Natural killer cell treated with Interleukin-12 subunit alpha and Interleukin-12 subunit beta and Interleukin-15 and Interleukin-18, amount 100 ng/mL, for 72 hours (primary cell): ENCODE data around the gene FZR1. TPM values are rescaled to one million over a fixed set of nuclear protein-coding genes. Genes with fewer than 3 reads are reported as not detected.

ENCODE experiments used
- ATAC-seq, 2 donors: fragments of 150-1000 bp; cut with Tn5 transposase in 1 of 2; sonication (Bioruptor Pico), chemical (Tn5 transposase) in 1 of 2; 2 replicates each; pipeline ENCODE4 v1.10.0; 2021
- DNase-seq: peaks from one replicate; pipeline ENCODE4 v3.0.0; 2022; ENCODE audit warnings: low spot score
- H3K27ac Mint-ChIP-seq, 2 donors: 1 replicate in 1 of 2; 2 replicates in 1 of 2; pipeline ENCODE4 v1.8.0; 2022; ENCODE audit warnings: mixed read lengths in 2 of 2, mild to moderate bottlenecking in 1 of 2, moderate library complexity in 1 of 2
- H3K27me3 Mint-ChIP-seq, 2 donors: 1 replicate in 1 of 2; 2 replicates in 1 of 2; pipeline ENCODE4 v1.8.0; 2022; ENCODE audit warnings: mixed read lengths in 2 of 2
- H3K36me3 Mint-ChIP-seq: one replicate; pipeline ENCODE4 v1.8.0; 2022; ENCODE audit warnings: mixed read lengths
- H3K4me1 Mint-ChIP-seq, 2 donors: 1 replicate in 1 of 2; 2 replicates in 1 of 2; pipeline ENCODE4 v1.8.0; 2022; ENCODE audit warnings: low read depth in 2 of 2, mixed read lengths in 2 of 2, mild to moderate bottlenecking in 1 of 2
- H3K4me3 Mint-ChIP-seq: one replicate; pipeline ENCODE4 v1.8.0; 2022; ENCODE audit warnings: mixed read lengths
- H3K9me3 Mint-ChIP-seq: 2 replicates; pipeline ENCODE4 v1.8.0; 2022; ENCODE audit warnings: mixed read lengths
- total RNA-seq, 2 donors: library from RNA; stranded (reverse); gene quantifications; one replicate each; pipeline ENCODE4 v1.2.3, GENCODE V29; 2022

Gene FZR1
- total RNA-seq, 2 donors from 2014 or later, result 51.4 to 63.0 TPM

DNA sequence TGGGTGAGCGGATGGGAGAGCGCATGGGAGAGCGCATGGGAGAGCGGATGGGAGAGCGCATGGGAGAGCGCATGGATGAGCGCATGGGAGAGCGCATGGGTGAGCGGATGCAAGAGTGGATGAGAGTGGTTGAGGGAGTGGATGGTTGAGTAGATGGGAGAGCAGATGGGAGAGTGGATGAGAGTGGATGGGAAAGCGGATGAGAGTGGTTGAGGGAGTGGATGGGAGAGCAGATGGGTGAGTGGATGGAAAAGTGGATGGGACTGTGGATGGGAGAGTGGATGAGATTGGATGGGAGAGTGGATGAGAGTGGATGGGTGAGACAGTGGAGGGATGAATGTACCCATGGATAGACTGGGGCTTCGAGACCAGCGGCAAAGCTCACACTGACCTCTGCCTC lies 24.3 kb downstream of the FZR1 start:
- peaks cover 0 to 2% of the 10 kb centered on the region in 2 donors for H3K4me1 Mint-ChIP-seq

DNA sequence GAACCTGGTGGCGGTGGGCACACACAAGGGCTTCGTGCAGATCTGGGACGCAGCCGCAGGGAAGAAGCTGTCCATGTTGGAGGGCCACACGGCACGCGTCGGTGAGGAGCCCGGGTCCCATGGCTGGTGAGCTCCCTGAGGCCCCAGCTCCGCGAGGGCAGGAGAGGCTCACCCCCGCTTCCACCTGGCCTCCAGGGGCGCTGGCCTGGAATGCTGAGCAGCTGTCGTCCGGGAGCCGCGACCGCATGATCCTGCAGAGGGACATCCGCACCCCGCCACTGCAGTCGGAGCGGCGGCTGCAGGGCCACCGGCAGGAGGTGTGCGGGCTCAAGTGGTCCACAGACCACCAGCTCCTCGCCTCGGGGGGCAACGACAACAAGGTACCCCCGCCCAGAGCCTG lies 25.6 kb downstream of the FZR1 start:
- ATAC-seq (no peak), DNase-seq (no peak)
- Mint-ChIP-seq H3K9me3 (no peaks in the 10 kb centered on the region), H3K27me3 (no peaks in the 10 kb centered on the region), H3K27ac (no peak overlapping the region), H3K4me3 (no peak overlapping the region), H3K4me1 (peaks cover 0 to 2% of the 10 kb centered on the region in 2 donors), H3K36me3 (no peaks in the 10 kb centered on the region)

More for the DNA sequence above, 24.3 kb downstream of the FZR1 start:
- Mint-ChIP-seq H3K36me3 (no peaks in the 10 kb centered on the region), H3K9me3 (no peaks in the 10 kb centered on the region), H3K27ac (no peak overlapping the region), H3K4me3 (no peak overlapping the region), H3K27me3 (no peaks in the 10 kb centered on the region)
- ATAC-seq, result no peak
- no peak for DNase-seq

DNA sequence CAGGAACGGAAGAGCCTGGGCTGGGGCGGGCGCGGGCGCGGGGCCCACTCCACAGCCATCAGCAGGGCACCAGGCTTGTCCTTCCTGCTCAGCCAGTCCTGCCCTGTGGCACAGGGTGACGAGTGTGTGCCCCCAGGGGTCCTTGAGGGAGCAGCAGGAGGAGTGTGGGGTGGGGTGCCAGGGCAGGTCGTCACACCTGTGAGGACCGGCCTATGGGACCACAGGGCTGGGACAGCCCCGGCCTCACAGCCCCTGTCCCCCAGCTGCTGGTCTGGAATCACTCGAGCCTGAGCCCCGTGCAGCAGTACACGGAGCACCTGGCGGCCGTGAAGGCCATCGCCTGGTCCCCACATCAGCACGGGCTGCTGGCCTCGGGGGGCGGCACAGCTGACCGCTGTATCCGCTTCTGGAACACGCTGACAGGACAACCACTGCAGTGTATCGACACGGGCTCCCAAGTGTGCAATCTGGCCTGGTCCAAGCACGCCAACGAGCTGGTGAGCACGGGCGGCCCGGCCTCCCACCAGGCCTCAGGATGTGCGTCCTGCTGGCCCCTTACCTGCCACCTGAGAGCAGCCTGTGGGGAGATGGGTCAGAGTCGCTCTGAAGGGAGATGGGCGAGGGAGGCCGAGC lies 26.2 kb downstream of the FZR1 start:
- no peak for ATAC-seq
- no peak for DNase-seq
- H3K27ac Mint-ChIP-seq, result no peak overlapping the region
- H3K27me3 Mint-ChIP-seq, result no peaks in the 10 kb centered on the region
- H3K4me1 Mint-ChIP-seq, result no peaks in the 10 kb centered on the region
- H3K36me3 Mint-ChIP-seq, result no peaks in the 10 kb centered on the region
- no peak overlapping the region for H3K4me3 Mint-ChIP-seq
- no peaks in the 10 kb centered on the region for H3K9me3 Mint-ChIP-seq

DNA sequence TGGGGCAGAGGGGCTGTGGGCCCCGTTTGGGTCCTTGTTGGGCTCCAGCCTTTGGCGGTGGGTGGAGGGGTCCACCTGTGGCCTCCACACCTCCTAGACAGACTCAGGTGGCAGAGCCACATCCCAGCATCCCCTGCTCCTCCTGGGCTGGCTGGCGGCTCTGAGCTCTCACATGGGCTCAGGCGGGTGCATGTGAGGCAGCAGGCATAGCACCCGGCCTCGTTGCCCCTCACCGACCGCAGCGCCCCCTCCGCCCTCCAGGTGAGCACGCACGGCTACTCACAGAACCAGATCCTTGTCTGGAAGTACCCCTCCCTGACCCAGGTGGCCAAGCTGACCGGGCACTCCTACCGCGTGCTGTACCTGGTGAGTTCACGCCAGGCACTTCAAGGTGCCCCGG lies 26.9 kb downstream of the FZR1 start:
- H3K36me3 Mint-ChIP-seq, result no peaks in the 10 kb centered on the region
- H3K4me3 Mint-ChIP-seq, result no peak overlapping the region
- no peaks in the 10 kb centered on the region for H3K27me3 Mint-ChIP-seq
- ATAC-seq (no peak), DNase-seq (no peak)
- no peak overlapping the region for H3K27ac Mint-ChIP-seq
- H3K4me1 Mint-ChIP-seq, result no peaks in the 10 kb centered on the region
- no peaks in the 10 kb centered on the region for H3K9me3 Mint-ChIP-seq

DNA sequence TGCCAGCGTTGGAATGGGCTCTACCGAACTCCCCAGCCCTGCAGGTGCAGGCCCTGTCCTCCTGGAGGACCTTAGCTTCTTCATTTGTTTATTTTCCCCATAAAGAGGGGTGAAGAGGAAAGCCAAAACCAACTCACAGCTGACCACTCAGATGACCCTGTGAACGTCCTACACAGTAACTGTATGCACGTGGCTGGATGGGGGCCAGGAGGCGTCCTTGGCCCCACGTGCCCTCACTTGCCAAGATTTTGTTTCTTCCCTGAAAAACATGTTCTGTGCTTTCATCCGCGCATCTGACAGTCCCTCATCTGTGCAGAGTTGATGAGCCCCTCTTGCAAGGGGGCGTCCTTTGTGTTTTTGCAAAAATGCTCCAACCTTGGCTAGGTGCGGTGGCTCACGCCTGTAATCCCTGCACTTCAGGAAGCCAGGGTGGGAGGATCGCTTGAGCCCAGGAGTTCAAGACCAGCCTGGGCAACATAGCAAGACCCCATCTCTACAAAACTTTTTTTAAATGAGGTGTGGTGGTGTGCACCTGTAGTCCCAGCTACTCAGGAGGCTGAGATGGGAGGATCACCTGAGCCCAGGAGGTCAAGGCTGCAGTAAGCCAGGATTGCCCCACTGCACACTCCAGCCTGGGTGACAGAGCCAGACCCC lies 27.6 kb downstream of the FZR1 start:
- no peak overlapping the region for H3K4me3 Mint-ChIP-seq
- H3K4me1 Mint-ChIP-seq, result peaks cover 0 to 4% of the 10 kb centered on the region in 2 donors
- H3K36me3 Mint-ChIP-seq, result no peaks in the 10 kb centered on the region
- H3K9me3 Mint-ChIP-seq, result no peaks in the 10 kb centered on the region
- ATAC-seq (no peak), DNase-seq (no peak)
- no peak overlapping the region for H3K27ac Mint-ChIP-seq
- H3K27me3 Mint-ChIP-seq, result no peaks in the 10 kb centered on the region

DNA sequence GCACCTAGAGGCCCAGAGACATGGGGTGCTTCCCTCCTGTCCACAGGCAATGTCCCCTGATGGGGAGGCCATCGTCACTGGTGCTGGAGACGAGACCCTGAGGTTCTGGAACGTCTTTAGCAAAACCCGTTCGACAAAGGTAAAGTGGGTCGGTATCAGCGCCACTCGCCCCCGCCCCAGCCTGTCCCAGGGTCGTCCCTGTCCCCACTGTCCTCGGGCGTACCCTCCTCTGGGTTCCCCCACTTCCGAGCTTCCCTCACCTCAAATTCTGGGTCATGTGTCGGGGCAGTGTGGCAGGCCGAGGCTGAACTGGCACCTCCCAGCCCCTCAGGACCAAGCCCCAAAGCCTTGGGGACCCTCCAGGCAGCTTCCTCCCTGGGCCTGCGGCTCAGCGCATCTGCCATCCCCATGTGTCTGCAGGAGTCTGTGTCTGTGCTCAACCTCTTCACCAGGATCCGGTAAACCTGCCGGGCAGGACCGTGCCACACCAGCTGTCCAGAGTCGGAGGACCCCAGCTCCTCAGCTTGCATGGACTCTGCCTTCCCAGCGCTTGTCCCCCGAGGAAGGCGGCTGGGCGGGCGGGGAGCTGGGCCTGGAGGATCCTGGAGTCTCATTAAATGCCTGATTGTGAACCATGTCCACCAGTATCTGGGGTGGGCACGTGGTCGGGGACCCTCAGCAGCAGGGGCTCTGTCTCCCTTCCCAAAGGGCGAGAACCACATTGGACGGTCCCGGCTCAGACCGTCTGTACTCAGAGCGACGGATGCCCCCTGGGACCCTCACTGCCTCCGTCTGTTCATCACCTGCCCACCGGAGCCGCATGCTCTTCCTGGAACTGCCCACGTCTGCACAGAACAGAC lies 28.5 kb downstream of the FZR1 start:
- Mint-ChIP-seq H3K27ac (no peak overlapping the region), H3K9me3 (no peaks in the 10 kb centered on the region), H3K4me1 (peaks cover 0 to 4% of the 10 kb centered on the region in 2 donors), H3K27me3 (no peaks in the 10 kb centered on the region), H3K36me3 (no peaks in the 10 kb centered on the region), H3K4me3 (no peak overlapping the region)
- no peak for DNase-seq
- no peak for ATAC-seq

DNA sequence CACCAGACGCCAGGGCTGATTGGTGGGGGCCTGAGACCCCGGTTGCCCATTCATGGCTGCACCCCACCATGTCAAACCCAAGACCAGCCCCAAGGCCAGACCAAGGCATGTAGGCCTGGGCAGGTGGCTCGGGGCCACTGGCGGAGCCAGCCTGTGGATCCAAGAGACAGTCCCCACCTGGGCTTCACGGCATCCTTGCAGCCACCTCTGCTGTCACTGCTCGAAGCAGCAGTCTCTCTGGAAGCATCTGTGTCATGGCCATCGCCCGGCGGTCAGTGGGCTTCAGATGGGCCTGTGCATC lies 29.1 kb downstream of the FZR1 start:
- Mint-ChIP-seq H3K4me1 (peaks cover 0 to 4% of the 10 kb centered on the region in 2 donors), H3K4me3 (no peak overlapping the region), H3K27me3 (no peaks in the 10 kb centered on the region), H3K36me3 (no peaks in the 10 kb centered on the region), H3K27ac (no peak overlapping the region), H3K9me3 (no peaks in the 10 kb centered on the region)
- ATAC-seq (no peak), DNase-seq (no peak)

DNA sequence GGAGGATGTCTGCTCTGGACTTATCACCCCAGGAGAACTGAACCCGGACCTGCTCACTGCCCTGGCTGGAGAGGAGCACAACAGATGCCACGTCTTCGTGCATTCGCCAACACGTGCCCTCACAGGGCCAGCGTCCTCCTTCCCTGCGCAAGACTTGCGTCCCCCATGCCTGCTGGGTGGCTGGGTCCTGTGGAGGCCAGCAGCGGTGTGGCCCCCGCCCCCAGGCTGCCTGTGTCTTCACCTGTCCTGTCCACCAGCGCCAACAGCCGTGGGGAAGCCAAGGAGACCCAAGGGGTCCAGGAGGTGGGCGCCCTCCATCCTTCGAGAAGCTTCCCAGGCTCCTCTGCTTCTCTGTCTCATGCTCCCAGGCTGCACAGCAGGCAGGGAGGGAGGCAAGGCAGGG lies 29.5 kb downstream of the FZR1 start:
- ATAC-seq (no peak), DNase-seq (no peak)
- H3K4me1 Mint-ChIP-seq, result peaks cover 0 to 4% of the 10 kb centered on the region in 2 donors
- H3K4me3 Mint-ChIP-seq, result no peak overlapping the region
- H3K27me3 Mint-ChIP-seq, result no peaks in the 10 kb centered on the region
- no peak overlapping the region for H3K27ac Mint-ChIP-seq
- no peaks in the 10 kb centered on the region for H3K36me3 Mint-ChIP-seq
- H3K9me3 Mint-ChIP-seq, result no peaks in the 10 kb centered on the region

DNA sequence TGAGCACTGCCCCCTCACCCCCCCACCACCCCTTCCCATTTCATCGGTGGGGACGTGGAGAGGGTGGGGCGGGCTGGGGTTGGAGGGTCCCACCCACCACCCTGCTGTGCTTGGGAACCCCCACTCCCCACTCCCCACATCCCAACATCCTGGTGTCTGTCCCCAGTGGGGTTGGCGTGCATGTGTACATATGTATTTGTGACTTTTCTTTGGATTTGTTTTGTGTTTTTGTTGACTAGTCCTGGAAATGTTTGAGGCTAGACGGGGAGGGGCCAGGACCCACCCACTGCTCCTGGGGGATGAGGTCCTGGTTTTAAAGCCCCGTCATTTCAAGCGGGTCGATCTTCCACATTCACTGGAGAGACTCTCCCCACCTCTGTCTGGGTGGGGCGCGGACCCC lies 29.9 kb downstream of the FZR1 start:
- no peaks in the 10 kb centered on the region for H3K9me3 Mint-ChIP-seq
- H3K4me3 Mint-ChIP-seq, result no peak overlapping the region
- no peak overlapping the region for H3K27ac Mint-ChIP-seq
- peaks cover 0 to 4% of the 10 kb centered on the region in 2 donors for H3K4me1 Mint-ChIP-seq
- ATAC-seq (no peak), DNase-seq (no peak)
- H3K27me3 Mint-ChIP-seq, result no peaks in the 10 kb centered on the region
- no peaks in the 10 kb centered on the region for H3K36me3 Mint-ChIP-seq

DNA sequence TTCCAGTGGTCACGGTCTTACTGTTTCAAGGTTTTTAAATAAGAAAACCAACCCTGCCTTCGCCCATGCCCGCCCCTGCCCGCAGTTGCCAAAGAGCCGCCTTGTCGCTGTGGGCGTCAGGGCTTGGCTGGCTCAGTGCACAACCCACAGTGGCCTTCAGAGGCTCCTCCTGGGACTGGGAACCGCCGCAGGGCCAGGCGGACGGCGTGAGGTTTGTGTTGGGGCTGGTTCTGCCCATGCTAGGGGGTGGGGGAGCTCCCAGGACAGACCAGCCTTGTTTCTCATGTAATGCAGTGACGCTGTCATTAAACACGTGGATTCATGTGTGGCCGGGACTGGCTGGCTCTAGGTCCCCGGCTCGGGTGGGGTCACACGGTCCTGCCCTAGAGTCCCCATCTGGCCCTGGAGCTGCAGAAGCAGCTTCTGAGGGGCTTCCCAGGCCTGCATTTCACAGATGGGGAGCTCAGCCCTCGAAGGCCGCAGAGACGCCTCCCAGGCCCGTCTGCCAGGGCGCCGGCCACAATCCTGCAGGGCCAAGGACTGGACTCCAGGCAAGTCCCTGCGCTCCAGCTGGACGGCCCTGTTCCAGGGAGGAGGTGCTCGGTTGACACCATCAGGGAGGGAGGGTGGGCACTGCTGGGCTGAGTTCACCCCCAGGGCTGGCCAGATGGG lies 30.5 kb downstream of the FZR1 start:
- Mint-ChIP-seq H3K36me3 (no peaks in the 10 kb centered on the region), H3K4me1 (peaks cover 0 to 4% of the 10 kb centered on the region in 2 donors), H3K27ac (no peak overlapping the region), H3K27me3 (no peaks in the 10 kb centered on the region), H3K4me3 (no peak overlapping the region), H3K9me3 (no peaks in the 10 kb centered on the region)
- ATAC-seq (no peak), DNase-seq (no peak)

DNA sequence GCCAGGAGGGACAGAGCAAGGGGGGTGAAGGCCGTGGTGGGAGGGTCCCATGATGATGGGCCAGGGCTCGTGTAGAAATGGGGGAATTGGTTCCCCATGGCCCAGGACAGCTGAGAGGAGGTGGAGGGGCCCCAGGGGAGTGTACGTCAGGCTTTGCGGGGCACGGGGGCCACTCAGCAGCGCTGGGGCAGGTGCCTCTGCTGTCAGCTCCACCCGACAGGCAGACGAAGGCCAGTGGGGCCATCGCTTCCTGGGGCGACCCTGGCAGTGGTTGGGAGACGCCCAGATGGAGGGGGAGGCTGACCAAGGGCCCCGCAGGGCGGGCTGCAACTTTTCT lies 31.0 kb downstream of the FZR1 start:
- Mint-ChIP-seq H3K9me3 (no peaks in the 10 kb centered on the region), H3K36me3 (no peaks in the 10 kb centered on the region), H3K27me3 (no peaks in the 10 kb centered on the region), H3K4me1 (peaks cover 0 to 4% of the 10 kb centered on the region in 2 donors), H3K4me3 (no peak overlapping the region), H3K27ac (no peak overlapping the region)
- ATAC-seq, result no peak
- DNase-seq, result no peak

DNA sequence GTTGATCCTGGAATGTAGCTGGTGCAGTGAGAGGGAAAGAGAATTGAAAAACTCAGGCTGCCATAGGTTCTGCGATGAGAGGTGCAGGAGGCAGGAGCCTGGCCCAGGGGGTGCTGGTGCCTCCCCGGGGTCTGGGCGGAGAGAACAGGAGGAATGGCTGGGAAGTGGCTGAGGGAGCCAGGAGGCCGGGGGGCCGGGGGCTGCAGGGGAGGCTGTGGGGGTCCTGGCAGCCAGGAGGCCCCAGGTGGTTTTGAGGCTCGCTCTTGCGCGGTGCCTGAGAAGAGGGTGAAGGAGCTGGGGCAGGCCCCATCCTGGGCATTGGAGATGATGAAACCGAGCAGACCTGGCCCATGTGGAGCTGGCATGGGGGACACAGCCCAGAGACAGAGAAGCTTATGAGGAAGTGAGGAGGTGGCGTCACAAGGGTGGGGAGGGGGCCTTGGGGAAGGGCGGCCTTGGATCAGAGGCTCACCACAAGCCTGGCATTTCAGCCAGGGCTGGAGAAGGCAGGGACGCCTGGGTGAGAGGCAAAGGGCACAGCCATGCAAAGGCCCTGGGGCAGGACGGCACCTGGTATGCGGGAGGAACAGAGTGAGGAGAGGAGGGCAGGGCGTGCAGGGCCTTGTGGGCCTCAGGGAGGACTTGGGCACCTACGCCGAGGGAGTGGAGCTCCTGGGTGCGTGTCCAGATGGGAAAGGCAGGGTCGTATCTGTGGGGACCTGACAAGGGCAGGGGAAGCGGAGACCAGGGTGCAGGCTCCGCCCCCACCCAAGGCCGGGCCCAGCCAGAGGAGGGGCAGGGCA lies 31.5 kb downstream of the FZR1 start:
- Mint-ChIP-seq H3K4me1 (peaks cover 0 to 4% of the 10 kb centered on the region in 2 donors), H3K27me3 (no peaks in the 10 kb centered on the region), H3K36me3 (no peaks in the 10 kb centered on the region), H3K27ac (no peak overlapping the region), H3K9me3 (no peaks in the 10 kb centered on the region), H3K4me3 (no peak overlapping the region)
- no peak for ATAC-seq
- no peak for DNase-seq

DNA sequence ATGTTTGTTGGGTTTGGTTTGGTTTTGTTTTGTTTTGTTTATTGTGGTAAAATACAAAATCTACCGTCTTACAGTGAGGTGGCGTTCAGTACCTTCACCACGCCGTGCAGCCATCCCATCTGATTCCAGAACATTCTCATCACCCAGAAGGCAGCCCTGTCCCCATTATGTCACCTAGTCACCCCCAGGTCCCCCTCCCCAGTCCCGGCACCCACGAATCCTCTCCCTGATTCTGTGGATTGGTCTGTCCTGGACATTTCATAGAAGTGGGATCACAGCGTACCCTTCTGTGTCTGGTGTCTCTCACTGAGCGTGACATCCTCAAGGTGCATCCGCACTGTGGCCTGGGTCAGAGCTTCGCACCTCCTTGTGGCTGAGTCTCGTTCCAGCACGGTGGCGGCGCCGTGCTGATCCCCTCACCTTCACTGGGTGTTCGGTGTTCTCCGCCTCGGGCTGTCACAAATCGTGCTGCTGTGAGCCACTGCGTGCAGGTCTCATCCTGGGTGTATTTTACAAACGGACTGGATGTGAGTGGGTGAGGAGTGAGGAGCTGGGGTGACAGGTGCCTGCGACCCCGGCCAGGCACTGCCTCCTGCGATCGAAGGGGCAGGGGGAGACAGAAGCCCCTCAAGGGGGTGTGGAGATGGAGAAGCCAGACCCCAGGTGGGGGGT lies 32.3 kb downstream of the FZR1 start:
- no peaks in the 10 kb centered on the region for H3K9me3 Mint-ChIP-seq
- DNase-seq (no peak), ATAC-seq (no peak)
- no peaks in the 10 kb centered on the region for H3K36me3 Mint-ChIP-seq
- H3K27ac Mint-ChIP-seq, result no peak overlapping the region
- H3K27me3 Mint-ChIP-seq, result no peaks in the 10 kb centered on the region
- H3K4me1 Mint-ChIP-seq, result peaks cover 0 to 4% of the 10 kb centered on the region in 2 donors
- no peak overlapping the region for H3K4me3 Mint-ChIP-seq
